OCI-LY7 (cell line): ENCODE results near the gene ANKRD16.

Source experiments
- EZH2phosphoT487 ChIP-seq: fragments of 200-600 bp; sonication (generic); IDR thresholded peaks from 2 replicates; pipeline ENCODE4 v1.6.1; 2018; ENCODE audit warnings: low read depth, borderline replicate concordance, mild to moderate bottlenecking, mixed run types, antibody characterized with exemption, low read length, moderate library complexity, mixed read lengths
- TF ChIP-seq, protein P1 (sequence below): fragments of 200-600 bp; sonication (generic); conservative IDR thresholded peaks from 2 replicates; pipeline ENCODE4 v1.5.1; 2014; ENCODE audit warnings: mild to moderate bottlenecking, antibody characterized with exemption, low read length, moderate library complexity, mixed read lengths

DNA sequence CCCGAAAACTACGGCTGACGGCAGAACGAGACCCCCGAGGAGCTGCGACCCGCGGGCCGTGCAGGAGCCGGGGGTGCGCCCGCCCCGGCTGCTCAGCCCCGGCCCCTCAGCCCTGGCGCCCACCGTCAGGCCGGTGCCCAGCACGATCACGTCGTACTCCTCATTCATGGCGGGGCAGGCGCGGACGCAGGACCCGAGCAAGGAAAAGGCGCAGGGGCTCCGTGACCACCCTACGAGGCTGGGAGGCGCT, 76.7 kb downstream of the ANKRD16 start:
- TF ChIP-seq, protein P1, sequence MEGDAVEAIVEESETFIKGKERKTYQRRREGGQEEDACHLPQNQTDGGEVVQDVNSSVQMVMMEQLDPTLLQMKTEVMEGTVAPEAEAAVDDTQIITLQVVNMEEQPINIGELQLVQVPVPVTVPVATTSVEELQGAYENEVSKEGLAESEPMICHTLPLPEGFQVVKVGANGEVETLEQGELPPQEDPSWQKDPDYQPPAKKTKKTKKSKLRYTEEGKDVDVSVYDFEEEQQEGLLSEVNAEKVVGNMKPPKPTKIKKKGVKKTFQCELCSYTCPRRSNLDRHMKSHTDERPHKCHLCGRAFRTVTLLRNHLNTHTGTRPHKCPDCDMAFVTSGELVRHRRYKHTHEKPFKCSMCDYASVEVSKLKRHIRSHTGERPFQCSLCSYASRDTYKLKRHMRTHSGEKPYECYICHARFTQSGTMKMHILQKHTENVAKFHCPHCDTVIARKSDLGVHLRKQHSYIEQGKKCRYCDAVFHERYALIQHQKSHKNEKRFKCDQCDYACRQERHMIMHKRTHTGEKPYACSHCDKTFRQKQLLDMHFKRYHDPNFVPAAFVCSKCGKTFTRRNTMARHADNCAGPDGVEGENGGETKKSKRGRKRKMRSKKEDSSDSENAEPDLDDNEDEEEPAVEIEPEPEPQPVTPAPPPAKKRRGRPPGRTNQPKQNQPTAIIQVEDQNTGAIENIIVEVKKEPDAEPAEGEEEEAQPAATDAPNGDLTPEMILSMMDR: 0 out of 2 replicates have a peak, but pooled peaks have one; percentile 17
- no peak for TF ChIP-seq EZH2phosphoT487
